ENCODE results near the gene N4BP2L1.

The N4BP2L1 gene

GRCh38 chr13:32431361-32431760, 3.4 kb upstream of the N4BP2L1 start:
- no peak overlapping the region for H3K27ac ChIP-seq
- TF ChIP-seq ZFX (IDR thresholded peaks at IDR 0.05; ENCODE audit: borderline replicate concordance) = no peak
- TF ChIP-seq CTCF (IDR thresholded peaks at IDR 0.05) = no peak

- no peak overlapping the region for H3K27ac ChIP-seq
These were observed 2.3 kb upstream of the N4BP2L1 start for GRCh38 chr13:32430018-32430747.

GRCh38 chr13:32429433-32429909, 1.5 kb upstream of the N4BP2L1 start:
- TF ChIP-seq ZFX (IDR thresholded peaks at IDR 0.05; ENCODE audit: borderline replicate concordance) = no peak
- TF ChIP-seq CTCF (IDR thresholded peaks at IDR 0.05) = no peak
- H3K27ac ChIP-seq = no peak overlapping the region

More at GRCh38 chr13:32430018-32430747, 2.3 kb upstream of the N4BP2L1 start:
- TF ChIP-seq ZFX (IDR thresholded peaks at IDR 0.05; ENCODE audit: borderline replicate concordance) (no peak), CTCF (IDR thresholded peaks at IDR 0.05) (no peak)

- TF ChIP-seq ZFX (IDR thresholded peaks at IDR 0.05; ENCODE audit: borderline replicate concordance) (no peak), CTCF (IDR thresholded peaks at IDR 0.05) (no peak)
- no peak overlapping the region for H3K27ac ChIP-seq
These were observed 877 bp upstream of the N4BP2L1 start for GRCh38 chr13:32428581-32429432.

GRCh38 chr13:32426990-32427851, 709 bp downstream of the N4BP2L1 start:
- H3K27ac ChIP-seq = no peak overlapping the region
- TF ChIP-seq CTCF (IDR thresholded peaks at IDR 0.05) = no peak
- no peak for TF ChIP-seq ZFX (IDR thresholded peaks at IDR 0.05; ENCODE audit: borderline replicate concordance)

GRCh38 chr13:32426191-32426989, 1.5 kb downstream of the N4BP2L1 start:
- H3K27ac ChIP-seq = no peak overlapping the region
- TF ChIP-seq ZFX (IDR thresholded peaks at IDR 0.05; ENCODE audit: borderline replicate concordance) = no peak
- no peak for TF ChIP-seq CTCF (IDR thresholded peaks at IDR 0.05)

All from 22Rv1 (cell line).